Stomach (tissue), 9 donors: ENCODE results near the gene PCDH1. TPM values are rescaled to one million over a fixed set of nuclear protein-coding genes. Genes with fewer than 3 reads are reported as not detected.

Experiments
- DNase-seq, 2 donors: peaks; one replicate each; pipeline versions ENCODE4 v3.0.0 to v3.0.0-alpha.2; 2013 to 2019
- H3K27ac ChIP-seq, 5 donors: fragments of 200-600 bp in 4 of 5; sonication (generic) in 4 of 5; one replicate each; pipeline ENCODE4 v1.5.1; 2013 to 2019; ENCODE audit warnings: mild to moderate bottlenecking in 1 of 5, moderate library complexity in 1 of 5
- H3K27me3 ChIP-seq, 3 donors: fragments of 200-600 bp; sonication (generic); one replicate each; pipeline ENCODE4 v1.5.1; 2017 to 2019; ENCODE audit warnings: mixed run types in 1 of 3
- H3K36me3 ChIP-seq, 4 donors: fragments of 200-600 bp; sonication (generic); 1 replicate in 3 of 4; 2 replicates in 1 of 4; pipeline ENCODE4 v1.5.1; 2016 to 2019
- H3K4me1 ChIP-seq, 4 donors: fragments of 200-600 bp; sonication (generic); one replicate each; pipeline ENCODE4 v1.5.1; 2016 to 2019
- H3K4me3 ChIP-seq, 4 donors: fragments of 200-600 bp; sonication (generic) in 3 of 4; one replicate each; pipeline ENCODE4 v1.5.1; 2016 to 2019; ENCODE audit warnings: mild to moderate bottlenecking in 1 of 4
- H3K9me3 ChIP-seq, 4 donors: fragments of 200-600 bp; sonication (generic); one replicate each; pipeline ENCODE4 v1.5.1; 2016 to 2019
- CTCF ChIP-seq, 7 experiments: fragments of 450-650 bp in 4 of 7; fragments of 200-600 bp in 3 of 7; sonication (generic) in 3 of 7; IDR thresholded peaks; one replicate each; pipeline ENCODE4 v1.5.1; 2016 to 2019; ENCODE audit warnings: antibody characterized with exemption in 7 of 7, control low read depth in 2 of 7, mild to moderate bottlenecking in 1 of 7
- EP300 ChIP-seq: sonication (generic); formaldehyde crosslinking; IDR thresholded peaks from one replicate; pipeline ENCODE4 v1.6.1; 2017; ENCODE audit warnings: antibody characterized with exemption
- POLR2A ChIP-seq, 4 donors: fragments of 450-650 bp; IDR thresholded peaks; one replicate each; pipeline ENCODE4 v1.6.1; 2016; ENCODE audit warnings: antibody characterized with exemption in 4 of 4, control low read depth in 2 of 4, mild to moderate bottlenecking in 1 of 4, moderate library complexity in 1 of 4
- POLR2AphosphoS5 ChIP-seq, 3 donors: sonication (generic); formaldehyde crosslinking; IDR thresholded peaks; one replicate each; pipeline ENCODE4 v1.6.1; 2016; ENCODE audit warnings: antibody characterized with exemption in 3 of 3
- WGBS, 5 donors: extraction: QIAGEN DNeasy Blood & Tissue Kit in 3 of 5; methylation state at CpG; one replicate each; pipeline versions ENCODE4 v1.1.5 to v1.1.7; 2013 to 2018; 5-methylcytosine and 5-hydroxymethylcytosine counted together
- intact Hi-C: fragments of 100-400 bp; cut with DNase I; formaldehyde crosslinking; loops from one replicate; pipeline ENCODE4 v1.15.1; 2023; ENCODE audit warnings: low total_unique reads
- polyA plus RNA-seq, 3 donors: library from polyadenylated mRNA; stranded (reverse); fragments of 200-250 nt; gene quantifications; one replicate each; pipeline ENCODE4 v1.2.3, GENCODE V29; 2013
- total RNA-seq, 5 donors: library from RNA; depleted of rRNA; stranded (reverse); fragments of >200 nt; gene quantifications; one replicate each; pipeline versions ENCODE4 v1.1.0 to v1.2.3, GENCODE V29; 2014 to 2016
- donor health status: healthy with polysubstance abuse.
- donor health status: Bipolar disorder and iron deficiency.
- donor health status: healthy.

The PCDH1 gene
- total and polyA plus RNA-seq, 8 donors: 8.7 to 96.9 (median 43.6) TPM

GRCh38 chr5:141815796-141816180, 62.4 kb downstream of the PCDH1 start:
- H3K27me3 ChIP-seq: peaks cover 0 to 44% (median 9%) of the 10 kb centered on the region in 3 donors
- no peak overlapping the region for H3K4me3 ChIP-seq
- intact Hi-C loops: loop anchor here (5.0 kb wide), 1 partner anchor 67 kb away; no protein-coding TSS in a partner anchor
- no peaks in the 10 kb centered on the region for H3K9me3 ChIP-seq
- H3K4me1 ChIP-seq: peaks cover 4 to 13% (median 8%) of the 10 kb centered on the region in 4 donors
- TF ChIP-seq CTCF (IDR thresholded peaks at IDR 0.05): no peak
- no peak for TF ChIP-seq POLR2AphosphoS5 (IDR thresholded peaks at IDR 0.05)
- no peak for TF ChIP-seq EP300
- no peak for TF ChIP-seq POLR2A (IDR thresholded peaks at IDR 0.05)
- WGBS, 5 donors: 81 to 93% (median 91%) methylated on average over 3 of the region's 3 CpGs
- no peaks in the 10 kb centered on the region for H3K36me3 ChIP-seq
- H3K27ac ChIP-seq: peak overlapping the region in 1 of 5 donors; percentile 43
- DNase-seq: no peak

GRCh38 chr5:141815051-141815795, 63.0 kb downstream of the PCDH1 start:
- Histone ChIP-seq H3K27me3 (peaks cover 0 to 49% (median 9%) of the 10 kb centered on the region in 3 donors), H3K4me1 (peaks cover 4 to 13% (median 8%) of the 10 kb centered on the region in 4 donors), H3K4me3 (no peak overlapping the region), H3K9me3 (no peaks in the 10 kb centered on the region), H3K27ac (no peak overlapping the region), H3K36me3 (no peaks in the 10 kb centered on the region)
- DNase-seq: no peak
- intact Hi-C loops: loop anchor here (5.0 kb wide), 1 partner anchor 67 kb away; no protein-coding TSS in a partner anchor
- TF ChIP-seq CTCF (IDR thresholded peaks at IDR 0.05) (no peak), POLR2AphosphoS5 (IDR thresholded peaks at IDR 0.05) (no peak), EP300 (no peak), POLR2A (IDR thresholded peaks at IDR 0.05) (no peak)

GRCh38 chr5:141814064-141814964, 63.9 kb downstream of the PCDH1 start:
- Histone ChIP-seq H3K9me3 (no peaks in the 10 kb centered on the region), H3K27ac (no peak overlapping the region), H3K27me3 (peaks cover 0 to 59% (median 9%) of the 10 kb centered on the region in 3 donors), H3K4me1 (peaks cover 4 to 13% (median 8%) of the 10 kb centered on the region in 4 donors), H3K4me3 (no peak overlapping the region), H3K36me3 (no peaks in the 10 kb centered on the region)
- 52 to 61% (median 60%) methylated on average over 9 of the region's 9 CpGs for WGBS, 5 donors
- intact Hi-C loops: no loop called here
- TF ChIP-seq EP300 (no peak), CTCF (IDR thresholded peaks at IDR 0.05) (peak in 3 of 7 experiments; percentile 14 to 60 (median 39))
- DNase-seq: peak; percentile 68

GRCh38 chr5:141812512-141812911, 65.7 kb downstream of the PCDH1 start:
- TF ChIP-seq POLR2A (IDR thresholded peaks at IDR 0.05) (no peak), EP300 (no peak), POLR2AphosphoS5 (IDR thresholded peaks at IDR 0.05) (no peak), CTCF (IDR thresholded peaks at IDR 0.05) (no peak)
- WGBS, 5 donors: 51 to 92% (median 65%) methylated on average over 2 of the region's 2 CpGs

More at GRCh38 chr5:141812512-141812911, 65.7 kb downstream of the PCDH1 start:
- no peaks in the 10 kb centered on the region for H3K36me3 ChIP-seq
- DNase-seq: no peak
- H3K9me3 ChIP-seq: no peaks in the 10 kb centered on the region
- H3K4me1 ChIP-seq: peaks cover 4 to 13% (median 8%) of the 10 kb centered on the region in 4 donors
- H3K27me3 ChIP-seq: peaks cover 0 to 75% (median 9%) of the 10 kb centered on the region in 3 donors
- H3K27ac ChIP-seq: no peak overlapping the region
- H3K4me3 ChIP-seq: no peak overlapping the region
- intact Hi-C loops: no loop called here
